HPDE6-E6E7 (cell line): Measurements from ENCODE around the gene PAAF1.

Experiments
- DNase-seq: peaks from one replicate; pipeline ENCODE4 v3.0.0; 2011; ENCODE audit warnings: missing footprints; ENCODE audit errors: extremely low spot score

PAAF1 gene

GRCh38 chr11:73944901-73945300 is 68.1 kb downstream of the PAAF1 start:
- no peak for DNase-seq

DNA sequence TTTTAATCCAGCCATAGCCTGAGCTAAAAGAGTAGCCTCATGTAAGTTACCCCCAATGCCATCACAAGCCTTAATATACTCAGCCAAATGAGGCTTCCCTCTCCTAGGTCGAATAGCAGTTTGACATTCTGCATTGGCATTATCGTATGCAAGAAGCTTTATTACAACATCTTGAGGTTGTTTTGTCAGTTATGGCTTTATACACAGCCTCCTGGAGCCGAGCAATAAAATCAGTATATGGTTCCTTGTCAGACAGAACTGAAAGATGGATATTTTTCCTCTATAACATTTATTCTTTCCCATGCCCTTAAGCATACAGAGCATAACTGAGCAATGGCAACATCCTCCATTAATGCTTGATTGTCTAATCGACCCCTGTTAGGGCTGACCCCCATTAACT is 68.6 kb downstream of the PAAF1 start:
- no peak for DNase-seq

- no peak for DNase-seq
Measured at GRCh38 chr11:73946798-73947458, 70.1 kb downstream of the PAAF1 start.

- no peak for DNase-seq
Measured at GRCh38 chr11:73949246-73949645, 72.4 kb downstream of the PAAF1 start.

DNA sequence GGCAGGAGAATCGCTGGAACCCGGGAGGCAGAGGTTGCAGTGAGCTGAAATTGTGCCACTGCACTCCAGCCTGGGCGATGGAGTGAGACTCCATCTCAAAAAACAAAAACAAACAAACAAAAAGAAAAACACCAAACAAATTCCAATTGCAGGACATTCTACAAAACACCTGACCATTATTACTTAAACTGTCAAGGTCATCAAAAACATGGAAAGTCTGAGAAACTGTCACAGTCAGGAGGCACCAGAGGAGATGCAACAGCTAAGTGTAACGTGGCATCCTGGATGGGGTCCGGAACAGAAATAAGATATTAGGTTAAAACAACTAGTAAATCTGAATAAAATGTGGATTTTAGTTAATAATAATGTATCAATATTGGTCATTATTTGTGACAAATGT is 73.1 kb downstream of the PAAF1 start:
- no peak for DNase-seq

DNA sequence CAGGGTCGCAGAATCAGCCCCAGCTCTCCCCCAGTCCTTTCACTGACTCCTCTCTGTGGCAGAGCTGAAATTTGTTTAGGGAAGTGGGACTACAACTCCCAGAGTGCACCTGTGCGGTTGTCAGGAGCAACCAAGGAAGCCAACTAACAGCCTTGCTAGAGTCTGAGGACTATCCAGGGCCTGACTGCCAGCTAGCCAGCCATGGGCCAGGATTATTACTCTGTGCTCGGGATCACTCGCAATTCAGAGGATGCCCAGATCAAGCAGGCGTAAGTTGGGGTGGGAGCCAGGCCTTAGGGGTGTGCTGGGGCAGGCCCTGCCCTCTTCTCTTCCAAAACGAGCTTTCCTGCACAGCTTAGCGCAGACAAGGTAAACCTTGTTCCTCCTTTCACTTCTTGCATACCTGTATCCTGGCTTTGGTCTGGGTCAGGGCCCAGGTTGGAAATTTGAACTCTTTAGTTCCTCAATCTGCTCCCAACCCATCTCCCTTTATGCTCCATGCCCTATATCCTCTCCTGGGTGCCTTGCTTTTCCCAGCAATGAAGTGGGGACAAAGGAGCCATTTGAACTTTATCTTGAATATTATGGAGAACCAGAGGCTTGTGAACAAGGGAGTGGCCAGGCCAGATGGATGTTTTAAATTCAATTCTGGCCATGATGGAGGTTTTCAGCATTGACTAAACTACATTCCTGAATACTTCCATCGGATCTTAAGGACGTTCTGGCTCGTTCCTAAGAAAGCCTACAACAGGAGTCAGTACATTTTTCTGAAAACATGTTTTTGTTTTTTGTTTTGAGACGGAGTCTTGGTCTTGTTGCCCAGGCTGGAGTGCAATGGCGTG is 74.3 kb downstream of the PAAF1 start, which contains the start of gene DNAJB13:
DNAJB13 (plus strand) TSS at position 158 of the 842 bp plus-strand sequence; CDS start at position 202, 44 bp downstream.
- DNase-seq: peak; percentile 71

GRCh38 chr11:73951797-73952196 is 75.0 kb downstream of the PAAF1 start:
- DNase-seq: no peak

GRCh38 chr11:73956876-73957653 is 80.3 kb downstream of the PAAF1 start:
- DNase-seq: no peak

DNA sequence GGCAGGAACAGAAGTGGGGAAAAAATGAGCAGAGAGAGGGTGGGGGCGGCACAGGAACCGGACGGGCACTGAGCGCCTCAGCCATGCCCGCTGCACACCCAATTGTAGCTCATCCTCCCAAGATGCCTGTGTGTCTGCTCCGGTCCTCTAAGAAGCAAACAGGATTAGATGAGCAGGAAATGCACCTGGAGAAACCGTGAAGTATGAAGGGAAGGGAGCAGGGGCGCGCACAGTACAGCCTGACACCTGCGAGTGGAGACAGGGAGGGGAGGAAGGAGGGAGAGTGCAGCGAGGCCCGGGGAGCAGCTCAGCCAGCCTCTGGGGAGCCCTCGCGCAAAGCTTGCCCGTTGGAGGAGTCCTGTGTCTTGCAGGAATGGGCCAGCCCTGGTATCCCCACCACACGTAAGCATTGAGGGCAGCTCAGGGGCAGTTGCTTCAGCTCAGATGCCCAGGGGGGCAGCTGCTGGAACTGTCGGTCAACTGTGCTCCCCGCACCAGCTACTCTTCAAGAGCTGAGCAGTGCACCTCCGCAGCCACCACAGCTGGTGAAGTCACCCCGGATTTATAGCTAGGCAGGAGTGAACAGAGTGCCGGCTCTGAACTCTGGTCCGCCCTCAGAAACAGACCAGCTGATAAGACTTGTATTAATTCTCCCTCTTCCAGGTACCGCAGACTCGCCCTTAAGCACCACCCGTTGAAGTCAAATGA is 81.0 kb downstream of the PAAF1 start:
- no peak for DNase-seq

- no peak for DNase-seq
Measured at GRCh38 chr11:73958521-73959141, 81.8 kb downstream of the PAAF1 start.

- no peak for DNase-seq
Measured at GRCh38 chr11:73961321-73961720, 84.5 kb downstream of the PAAF1 start.

- DNase-seq: no peak
Measured at GRCh38 chr11:73962101-73962705, 85.4 kb downstream of the PAAF1 start.

- no peak for DNase-seq
Measured at GRCh38 chr11:73963861-73964260, 87.1 kb downstream of the PAAF1 start.

- no peak for DNase-seq
Measured at GRCh38 chr11:73965076-73965763, 88.4 kb downstream of the PAAF1 start.

DNA sequence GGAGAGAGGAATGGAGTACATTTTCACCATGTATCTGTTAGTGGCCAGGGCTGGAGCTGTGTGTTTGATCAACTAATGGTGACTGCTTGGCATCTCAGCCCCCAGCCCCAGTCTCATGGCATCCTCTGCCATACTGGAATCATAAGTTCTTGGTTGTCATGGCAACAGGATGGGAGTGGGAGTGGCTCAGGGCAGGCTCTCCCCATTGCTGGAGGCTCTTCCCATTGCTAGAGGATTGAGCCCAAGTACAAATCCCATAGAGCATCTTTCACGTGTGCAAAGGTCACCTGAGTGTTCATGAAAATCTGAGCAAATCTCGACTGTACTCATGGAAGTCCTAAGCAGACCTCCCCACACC is 88.9 kb downstream of the PAAF1 start:
- no peak for DNase-seq

DNA sequence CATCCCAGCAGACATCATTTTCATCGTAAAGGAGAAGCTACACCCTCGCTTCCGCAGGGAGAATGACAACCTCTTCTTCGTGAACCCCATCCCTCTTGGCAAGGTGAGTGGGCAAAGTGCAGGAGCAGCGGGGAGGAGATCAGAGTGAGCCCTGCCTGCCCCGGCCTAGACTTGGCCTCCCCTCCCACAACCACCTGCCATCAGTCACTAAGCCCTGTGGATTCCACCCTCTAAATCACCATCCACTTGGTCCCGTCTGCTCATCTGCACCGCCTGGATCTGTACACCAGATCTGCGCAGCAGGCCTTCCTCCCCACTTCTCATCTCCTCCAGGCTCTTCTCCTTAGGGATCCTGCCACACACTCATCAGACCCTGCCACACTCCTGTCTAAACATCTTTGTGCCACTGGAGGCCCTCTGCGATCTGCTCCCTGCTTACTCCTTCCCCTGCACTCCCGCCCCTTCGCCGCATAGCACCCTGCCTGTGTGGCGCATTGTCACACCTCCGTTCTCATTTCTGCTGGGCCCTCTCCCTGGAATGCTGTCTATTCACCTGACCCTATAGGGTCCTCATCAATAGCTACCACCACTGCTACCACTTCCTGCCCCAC is 91.7 kb downstream of the PAAF1 start:
- no peak for DNase-seq

DNA sequence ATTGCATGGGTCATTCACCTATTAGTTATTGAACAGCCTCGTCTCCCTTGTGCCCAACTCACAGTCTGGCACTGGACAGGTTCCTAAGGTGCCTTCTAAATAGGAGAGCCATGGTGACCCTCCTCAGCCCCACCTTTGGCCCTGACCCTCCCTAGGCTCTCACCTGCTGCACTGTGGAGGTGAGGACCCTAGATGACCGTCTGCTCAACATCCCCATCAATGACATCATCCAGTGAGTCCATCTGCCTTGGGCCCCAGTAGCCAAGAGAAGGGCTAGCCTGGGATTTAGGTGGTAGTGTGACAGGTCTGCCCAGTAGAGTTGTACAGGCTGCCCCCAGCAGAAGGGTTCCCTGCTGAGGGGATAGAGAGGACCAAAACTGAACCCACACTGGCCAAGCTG is 92.3 kb downstream of the PAAF1 start:
- no peak for DNase-seq

GRCh38 chr11:73969991-73970800 is 93.4 kb downstream of the PAAF1 start:
- no peak for DNase-seq

- no peak for DNase-seq
Measured at GRCh38 chr11:73971175-73971719, 94.4 kb downstream of the PAAF1 start.
